ENCODE data around the gene LIX1. TPM values are rescaled to one million over a fixed set of nuclear protein-coding genes. Genes with fewer than 3 reads are reported as not detected.

The LIX1 gene
- total RNA-seq, 4 donors from 2014 or later: 0.13 to 0.48 TPM; not detected in 2

- WGBS: 86% methylated on average over 1 of the region's 1 CpG
- Histone ChIP-seq H3K4me1 (no peaks in the 10 kb centered on the region), H3K4me3 (no peak overlapping the region), H3K27ac (no peak overlapping the region), H3K27me3 (peaks cover 4% of the 10 kb centered on the region), H3K36me3 (no peaks in the 10 kb centered on the region), H3K9me3 (no peaks in the 10 kb centered on the region)
- no peak for DNase-seq (ENCODE audit: low spot score in 2 of 2)
- TF ChIP-seq CTCF (IDR thresholded peaks at IDR 0.05) (no peak), POLR2A (IDR thresholded peaks at IDR 0.05) (no peak), EP300 (IDR thresholded peaks at IDR 0.05) (no peak), POLR2AphosphoS5 (IDR thresholded peaks at IDR 0.05) (no peak)
These were observed 47.1 kb downstream of the LIX1 start for GRCh38 chr5:97095318-97095732.

- TF ChIP-seq EP300 (IDR thresholded peaks at IDR 0.05) (no peak), POLR2A (IDR thresholded peaks at IDR 0.05) (no peak)
- no peak overlapping the region for H3K4me3 ChIP-seq
- H3K27me3 ChIP-seq: peaks cover 4% of the 10 kb centered on the region
- no peaks in the 10 kb centered on the region for H3K36me3 ChIP-seq
- no peaks in the 10 kb centered on the region for H3K4me1 ChIP-seq
- H3K27ac ChIP-seq: no peak overlapping the region
- no peaks in the 10 kb centered on the region for H3K9me3 ChIP-seq
- DNase-seq (ENCODE audit: low spot score in 2 of 2): no peak
- 88% methylated on average over 8 of the region's 8 CpGs for WGBS
These were observed 47.7 kb downstream of the LIX1 start for GRCh38 chr5:97094579-97095317.

- TF ChIP-seq POLR2A (IDR thresholded peaks at IDR 0.05): no peak
- TF ChIP-seq CTCF (IDR thresholded peaks at IDR 0.05): no peak
- no peak for DNase-seq (ENCODE audit: low spot score in 2 of 2)
- H3K27ac ChIP-seq: no peak overlapping the region
- H3K4me1 ChIP-seq: no peaks in the 10 kb centered on the region
- no peaks in the 10 kb centered on the region for H3K36me3 ChIP-seq
- H3K9me3 ChIP-seq: no peaks in the 10 kb centered on the region
- H3K27me3 ChIP-seq: peaks cover 4% of the 10 kb centered on the region
- no peak overlapping the region for H3K4me3 ChIP-seq
These were observed 49.2 kb downstream of the LIX1 start for GRCh38 chr5:97093193-97093592.

- DNase-seq (ENCODE audit: low spot score in 2 of 2): no peak
- no peaks in the 10 kb centered on the region for H3K4me1 ChIP-seq
- TF ChIP-seq POLR2AphosphoS5 (IDR thresholded peaks at IDR 0.05): no peak
- no peak for TF ChIP-seq EP300 (IDR thresholded peaks at IDR 0.05)
- TF ChIP-seq CTCF (IDR thresholded peaks at IDR 0.05): no peak
- no peak for TF ChIP-seq POLR2A (IDR thresholded peaks at IDR 0.05)
- WGBS: 74% methylated on average over 3 of the region's 3 CpGs
- H3K9me3 ChIP-seq: no peaks in the 10 kb centered on the region
- H3K27me3 ChIP-seq: peaks cover 4% of the 10 kb centered on the region
- no peak overlapping the region for H3K27ac ChIP-seq
- no peak overlapping the region for H3K4me3 ChIP-seq
- H3K36me3 ChIP-seq: no peaks in the 10 kb centered on the region
These were observed 51.5 kb downstream of the LIX1 start for GRCh38 chr5:97090944-97091343.

- no peak for DNase-seq (ENCODE audit: low spot score in 2 of 2)
- Histone ChIP-seq H3K4me1 (no peaks in the 10 kb centered on the region), H3K27me3 (peaks cover 4% of the 10 kb centered on the region), H3K27ac (no peak overlapping the region), H3K4me3 (no peak overlapping the region), H3K9me3 (no peaks in the 10 kb centered on the region), H3K36me3 (no peaks in the 10 kb centered on the region)
- TF ChIP-seq CTCF (IDR thresholded peaks at IDR 0.05): no peak
- no peak for TF ChIP-seq POLR2A (IDR thresholded peaks at IDR 0.05)
- no peak for TF ChIP-seq POLR2AphosphoS5 (IDR thresholded peaks at IDR 0.05)
- no peak for TF ChIP-seq EP300 (IDR thresholded peaks at IDR 0.05)
- WGBS: 88% methylated on average over 6 of the region's 6 CpGs
These were observed 53.1 kb downstream of the LIX1 start for GRCh38 chr5:97089149-97089801.
